K562 (cell line): ENCODE data around the gene XPO6.

Experiments
- ADNP ChIP-seq: fragments of 200-800 bp; sonication (Bioruptor generic); IDR thresholded peaks from 2 replicates; pipeline ENCODE4 v1.6.1; 2016; ENCODE audit warnings: missing genetic modification characterization, missing compliant biosample characterization
- CBX2 ChIP-seq: fragments of 200-600 bp; sonication (generic); IDR thresholded peaks from one replicate; pipeline ENCODE4 v1.6.1; 2012; ENCODE audit warnings: mild to moderate bottlenecking, low read length, inconsistent platforms; ENCODE audit not compliant: insufficient read depth, poor library complexity, severe bottlenecking
- CTCF ChIP-seq, 3 experiments: IDR thresholded peaks in 2 of 3; conservative IDR thresholded peaks in 1 of 3; 2 replicates each; pipeline ENCODE4 v1.5.1; 2011 to 2012; ENCODE audit warnings: low read length in 3 of 3, mild to moderate bottlenecking in 3 of 3, control low read depth in 2 of 3, improper control_type of control experiment in 1 of 3, inconsistent platforms in 1 of 3, low read depth in 1 of 3, mixed read lengths in 1 of 3, moderate library complexity in 1 of 3; ENCODE audit not compliant: insufficient read depth in 2 of 3
- DPF2 ChIP-seq: fragments of 450-650 bp; IDR thresholded peaks from 2 replicates; pipeline ENCODE4 v1.6.1; 2016
- EP300 ChIP-seq: IDR thresholded peaks from 2 replicates; pipeline ENCODE4 v1.6.1; 2012; ENCODE audit warnings: low read length, improper control_type of control experiment
- JUN ChIP-seq, 2 experiments: sonication (generic) in 1 of 2; formaldehyde crosslinking in 1 of 2; IDR thresholded peaks; 2 replicates each; pipeline versions ENCODE4 v1.6.1 to v1.8.0; 2012 to 2022; ENCODE audit warnings: borderline replicate concordance in 2 of 2, mild to moderate bottlenecking in 2 of 2, improper control_type of control experiment in 1 of 2, low read depth in 1 of 2, low read length in 1 of 2, missing genetic modification reagents in 1 of 2
- NR3C1 ChIP-seq: sonication (generic); formaldehyde crosslinking; IDR thresholded peaks from 2 replicates; pipeline ENCODE4 v1.8.1; 2022; ENCODE audit warnings: missing genetic modification reagents
- NRF1 ChIP-seq, 2 experiments: fragments of 450-650 bp; IDR thresholded peaks in 1 of 2; conservative IDR thresholded peaks in 1 of 2; 2 replicates each; pipeline ENCODE4 v1.6.1; 2014; ENCODE audit warnings: mild to moderate bottlenecking in 2 of 2
- POLR2A ChIP-seq: fragments of 450-650 bp; conservative IDR thresholded peaks from 2 replicates; pipeline ENCODE4 v1.6.1; 2016
- POLR3A ChIP-seq: IDR thresholded peaks from 2 replicates; pipeline ENCODE4 v1.6.1; 2011; ENCODE audit warnings: borderline replicate concordance, mild to moderate bottlenecking, moderate library complexity; ENCODE audit not compliant: insufficient read length, insufficient read depth; ENCODE audit errors: extremely low read depth
- RAD21 ChIP-seq, 2 experiments: fragments of 250-450 bp in 1 of 2; fragments of 450-650 bp in 1 of 2; sonication (Bioruptor Pico) in 1 of 2; formaldehyde crosslinking in 1 of 2; IDR thresholded peaks in 1 of 2; conservative IDR thresholded peaks in 1 of 2; 2 replicates each; pipeline versions ENCODE4 v1.4.0 to v1.8.0; 2020 to 2022; ENCODE audit warnings: mild to moderate bottlenecking in 2 of 2, moderate library complexity in 1 of 2
- SIN3A ChIP-seq, 2 experiments: fragments of 150-350 bp in 1 of 2; IDR thresholded peaks; 2 replicates each; pipeline ENCODE4 v1.6.1; 2011 to 2016; ENCODE audit warnings: borderline replicate concordance in 2 of 2, low read depth in 2 of 2, low read length in 2 of 2, mild to moderate bottlenecking in 2 of 2, moderate library complexity in 2 of 2; ENCODE audit not compliant: control insufficient read depth in 1 of 2
- TEAD4 ChIP-seq, 2 experiments: sonication (generic) in 1 of 2; formaldehyde crosslinking in 1 of 2; IDR thresholded peaks; 2 replicates each; pipeline versions ENCODE4 v1.6.1 to v1.8.0; 2012 to 2022; ENCODE audit warnings: borderline replicate concordance in 1 of 2, inconsistent platforms in 1 of 2, low read length in 1 of 2, mild to moderate bottlenecking in 1 of 2, missing genetic modification reagents in 1 of 2
- TFAM ChIP-seq: fragments of 250-450 bp; sonication (Bioruptor Pico); conservative IDR thresholded peaks from 2 replicates; pipeline ENCODE4 v1.5.0; 2021; ENCODE audit warnings: mild to moderate bottlenecking, moderate library complexity

GRCh38 chr16:28167221-28167620 lies 44.5 kb downstream of the XPO6 start:
- TF ChIP-seq NRF1 (conservative IDR thresholded peaks at IDR 0.05 in 1 of 2, IDR thresholded peaks at IDR 0.05 in 1 of 2) (no peak), NR3C1 (CRISPR knock-in tag) (no peak), EP300 (no peak), DPF2 (no peak), JUN (IDR thresholded peaks at IDR 0.05; ENCODE audit: borderline replicate concordance, low read depth, low read length) (no peak), JUN (CRISPR knock-in tag; IDR thresholded peaks at IDR 0.05; ENCODE audit: borderline replicate concordance) (no peak), TEAD4 (IDR thresholded peaks at IDR 0.05; ENCODE audit: low read length) (no peak), TEAD4 (CRISPR knock-in tag; IDR thresholded peaks at IDR 0.05; ENCODE audit: borderline replicate concordance) (no peak), POLR3A (no peak), RAD21 (CRISPR knock-in tag; conservative IDR thresholded peaks at IDR 0.05 in 1 of 2, IDR thresholded peaks at IDR 0.05 in 1 of 2) (no peak), POLR2A (no peak), CBX2 (no peak), SIN3A (IDR thresholded peaks at IDR 0.05; ENCODE audit: borderline replicate concordance in 2 of 2, control insufficient read depth in 1 of 2, low read depth in 2 of 2, low read length in 2 of 2) (no peak), ADNP (tag) (no peak), TFAM (CRISPR knock-in tag) (no peak), CTCF (IDR thresholded peaks at IDR 0.05 in 2 of 3, conservative IDR thresholded peaks at IDR 0.05 in 1 of 3; ENCODE audit: insufficient read depth in 2 of 3, low read depth in 1 of 3, low read length in 3 of 3) (no peak)
